Transverse colon (tissue), 4 donors: ENCODE measurements around the gene NDUFA12. TPM values are rescaled to one million over a fixed set of nuclear protein-coding genes. Genes with fewer than 3 reads are reported as not detected.

Experiments used
- DNase-seq: peaks from one replicate; pipeline ENCODE4 v3.0.0-alpha.2; 2019
- H3K27ac ChIP-seq, 4 donors: fragments of 200-600 bp; sonication (generic); 2 replicates each; pipeline ENCODE4 v1.5.1; 2016 to 2018; ENCODE audit warnings: inconsistent platforms in 4 of 4
- H3K27me3 ChIP-seq: fragments of 200-600 bp; sonication (generic); 2 replicates; pipeline ENCODE4 v1.5.1; 2017; ENCODE audit warnings: inconsistent platforms
- H3K36me3 ChIP-seq, 4 donors: fragments of 200-600 bp; sonication (generic); 2 replicates each; pipeline ENCODE4 v1.5.1; 2017 to 2019; ENCODE audit warnings: inconsistent platforms in 4 of 4
- H3K4me1 ChIP-seq, 4 donors: fragments of 200-600 bp; sonication (generic); 2 replicates each; pipeline ENCODE4 v1.5.1; 2017 to 2020; ENCODE audit warnings: inconsistent platforms in 4 of 4
- H3K4me3 ChIP-seq, 4 donors: fragments of 200-600 bp; sonication (generic); 1 replicate in 1 of 4; 2 replicates in 3 of 4; pipeline versions ENCODE4 v1.5.1 to v1.6.1; 2017 to 2019; ENCODE audit warnings: inconsistent platforms in 4 of 4
- H3K9me3 ChIP-seq, 2 donors: fragments of 200-600 bp; sonication (generic); 2 replicates each; pipeline ENCODE4 v1.5.1; 2017 to 2019; ENCODE audit warnings: inconsistent platforms in 2 of 2
- EP300 ChIP-seq: sonication (generic); formaldehyde crosslinking; IDR thresholded peaks from one replicate; pipeline ENCODE4 v1.6.1; 2017; ENCODE audit warnings: antibody characterized with exemption, low read depth
- POLR2A ChIP-seq: fragments of 450-650 bp; IDR thresholded peaks from one replicate; pipeline ENCODE4 v1.6.1; 2016; ENCODE audit warnings: antibody characterized with exemption, mild to moderate bottlenecking, moderate library complexity
- POLR2AphosphoS5 ChIP-seq, 3 donors: sonication (generic); formaldehyde crosslinking; IDR thresholded peaks; one replicate each; pipeline ENCODE4 v1.6.1; 2016; ENCODE audit warnings: antibody characterized with exemption in 3 of 3
- WGBS, 2 donors: methylation state at CpG; one replicate each; pipeline ENCODE4 v1.1.5; 2018; ENCODE audit warnings: low coverage in 1 of 2; 5-methylcytosine and 5-hydroxymethylcytosine counted together
- in situ Hi-C, 4 donors: fragments of 200-750 bp; cut with MboI; loops; one replicate each; pipeline versions ENCODE4 v1.15.0 to v1.15.1; 2017; ENCODE audit warnings: low sequenced_read_pairs in 3 of 4, low pct_ligation_motif_present in 1 of 4, low pct_unique_long_range_greater_than_20kb in 1 of 4
- intact Hi-C: fragments of 100-400 bp; cut with DNase I; formaldehyde crosslinking; loops from one replicate; pipeline ENCODE4 v1.15.1; 2023; ENCODE audit warnings: low total_unique reads
- total RNA-seq, 4 donors: library from RNA; depleted of rRNA; stranded (reverse); fragments of >200 nt; gene quantifications; one replicate each; pipeline ENCODE4 v1.1.0, GENCODE V29; 2016
- TF ChIP-seq, protein P1 (sequence below), 5 experiments: fragments of 200-600 bp in 3 of 5; fragments of 450-650 bp in 2 of 5; sonication (generic) in 3 of 5; IDR thresholded peaks; 1 replicate in 2 of 5; 2 replicates in 3 of 5; pipeline ENCODE4 v1.5.1; 2016 to 2017; ENCODE audit warnings: antibody characterized with exemption in 5 of 5, inconsistent platforms in 3 of 5, mild to moderate bottlenecking in 2 of 5, moderate library complexity in 1 of 5

The NDUFA12 gene
- total RNA-seq, 4 donors from 2014 or later, result 4.4 to 155 (median 69.2) TPM

DNA sequence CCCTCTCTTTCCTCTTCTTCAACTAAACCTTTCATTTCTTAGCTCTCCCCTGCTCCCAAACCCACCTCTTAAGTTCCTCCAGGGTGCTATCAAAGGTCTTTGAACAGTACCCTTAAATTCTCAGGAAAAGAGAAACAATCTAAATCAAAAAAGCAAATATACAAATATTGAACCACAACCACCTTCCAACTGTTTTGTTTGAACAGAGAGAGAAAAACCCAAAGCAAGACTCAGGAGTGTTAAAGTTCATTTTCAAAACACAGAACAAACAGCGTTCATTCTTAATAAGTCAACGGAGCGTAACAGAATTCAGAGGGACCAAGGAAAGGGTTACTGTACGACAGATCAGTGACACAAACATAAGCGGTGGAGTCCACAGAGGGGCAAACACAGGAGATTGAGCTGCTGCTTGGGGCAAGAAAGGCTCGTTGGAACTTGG, 73.3 kb downstream of the NDUFA12 start:
- in situ Hi-C loops, result no loop called here
- intact Hi-C loops, result no loop called here
- DNase-seq, result no peak
- no peak overlapping the region for H3K27ac ChIP-seq
- H3K36me3 ChIP-seq, result no peaks in the 10 kb centered on the region
- no peaks in the 10 kb centered on the region for H3K4me1 ChIP-seq
- TF ChIP-seq EP300 (no peak), POLR2A (no peak), POLR2AphosphoS5 (IDR thresholded peaks at IDR 0.05) (no peak)
- TF ChIP-seq, protein P1, sequence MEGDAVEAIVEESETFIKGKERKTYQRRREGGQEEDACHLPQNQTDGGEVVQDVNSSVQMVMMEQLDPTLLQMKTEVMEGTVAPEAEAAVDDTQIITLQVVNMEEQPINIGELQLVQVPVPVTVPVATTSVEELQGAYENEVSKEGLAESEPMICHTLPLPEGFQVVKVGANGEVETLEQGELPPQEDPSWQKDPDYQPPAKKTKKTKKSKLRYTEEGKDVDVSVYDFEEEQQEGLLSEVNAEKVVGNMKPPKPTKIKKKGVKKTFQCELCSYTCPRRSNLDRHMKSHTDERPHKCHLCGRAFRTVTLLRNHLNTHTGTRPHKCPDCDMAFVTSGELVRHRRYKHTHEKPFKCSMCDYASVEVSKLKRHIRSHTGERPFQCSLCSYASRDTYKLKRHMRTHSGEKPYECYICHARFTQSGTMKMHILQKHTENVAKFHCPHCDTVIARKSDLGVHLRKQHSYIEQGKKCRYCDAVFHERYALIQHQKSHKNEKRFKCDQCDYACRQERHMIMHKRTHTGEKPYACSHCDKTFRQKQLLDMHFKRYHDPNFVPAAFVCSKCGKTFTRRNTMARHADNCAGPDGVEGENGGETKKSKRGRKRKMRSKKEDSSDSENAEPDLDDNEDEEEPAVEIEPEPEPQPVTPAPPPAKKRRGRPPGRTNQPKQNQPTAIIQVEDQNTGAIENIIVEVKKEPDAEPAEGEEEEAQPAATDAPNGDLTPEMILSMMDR (IDR thresholded peaks at IDR 0.05), result no peak
- WGBS, 2 donors, result 38 to 60% methylated on average over 6 of the region's 6 CpGs
- H3K9me3 ChIP-seq, result no peaks in the 10 kb centered on the region
- H3K4me3 ChIP-seq, result no peak overlapping the region
- H3K27me3 ChIP-seq, result no peaks in the 10 kb centered on the region

DNA sequence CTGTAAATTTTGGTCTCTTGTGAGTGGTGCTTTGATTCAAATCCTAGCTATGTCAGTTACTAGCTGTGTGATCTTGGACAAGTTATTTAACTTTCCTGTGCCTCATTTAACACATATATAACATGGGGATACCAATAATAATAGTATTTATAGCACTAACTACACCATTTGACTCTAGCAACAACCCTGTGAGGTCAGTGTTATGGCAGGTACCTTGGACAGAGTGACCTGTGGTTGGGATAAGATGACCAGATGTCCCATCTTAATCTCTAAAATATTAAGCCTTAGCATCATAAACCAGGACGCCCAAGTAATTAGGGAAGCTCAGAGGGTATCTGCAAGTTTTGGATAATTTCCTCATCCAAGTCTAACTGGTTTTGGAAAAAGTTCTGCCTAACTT, 73.7 kb downstream of the NDUFA12 start:
- no peak for DNase-seq
- Histone ChIP-seq H3K36me3 (no peaks in the 10 kb centered on the region), H3K27me3 (no peaks in the 10 kb centered on the region), H3K4me1 (no peaks in the 10 kb centered on the region), H3K27ac (no peak overlapping the region), H3K4me3 (no peak overlapping the region), H3K9me3 (no peaks in the 10 kb centered on the region)
- in situ Hi-C loops (no loop called here), intact Hi-C loops (no loop called here)
- TF ChIP-seq EP300, result no peak
- TF ChIP-seq POLR2A, result no peak
- TF ChIP-seq POLR2AphosphoS5 (IDR thresholded peaks at IDR 0.05), result no peak
- TF ChIP-seq, protein P1 (IDR thresholded peaks at IDR 0.05), result no peak
- 57 to 89% methylated on average over 1 of the region's 1 CpG for WGBS, 2 donors

DNA sequence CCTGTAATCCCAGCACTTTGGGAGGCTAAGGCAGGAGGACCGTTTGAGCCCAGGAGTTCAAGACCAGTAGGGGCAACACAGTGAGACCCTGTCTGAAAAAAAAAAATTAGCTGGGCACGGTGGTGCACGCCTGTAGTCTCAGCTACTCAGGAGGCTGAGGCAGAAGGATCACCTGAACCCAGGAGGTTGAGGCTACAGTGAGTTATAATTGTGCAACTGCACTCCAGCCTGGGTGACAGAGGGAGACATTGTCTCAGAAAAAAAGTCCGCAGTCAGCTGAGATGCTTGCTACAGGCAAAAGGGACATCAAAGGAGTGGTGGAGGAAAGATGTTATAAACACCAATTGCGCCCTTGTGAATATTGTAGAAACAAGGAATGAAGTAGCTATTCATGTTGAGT, 77.8 kb downstream of the NDUFA12 start:
- Histone ChIP-seq H3K9me3 (no peaks in the 10 kb centered on the region), H3K27me3 (no peaks in the 10 kb centered on the region), H3K4me3 (no peak overlapping the region), H3K36me3 (no peaks in the 10 kb centered on the region), H3K27ac (no peak overlapping the region), H3K4me1 (no peaks in the 10 kb centered on the region)
- no peak for TF ChIP-seq POLR2A
- TF ChIP-seq, protein P1 (IDR thresholded peaks at IDR 0.05), result no peak
- no peak for TF ChIP-seq POLR2AphosphoS5 (IDR thresholded peaks at IDR 0.05)
- WGBS, 2 donors, result 89 to 90% methylated on average over 4 to 5 of the region's 5 CpGs
- in situ Hi-C loops, result no loop called here
- no peak for DNase-seq
- intact Hi-C loops, result no loop called here

DNA sequence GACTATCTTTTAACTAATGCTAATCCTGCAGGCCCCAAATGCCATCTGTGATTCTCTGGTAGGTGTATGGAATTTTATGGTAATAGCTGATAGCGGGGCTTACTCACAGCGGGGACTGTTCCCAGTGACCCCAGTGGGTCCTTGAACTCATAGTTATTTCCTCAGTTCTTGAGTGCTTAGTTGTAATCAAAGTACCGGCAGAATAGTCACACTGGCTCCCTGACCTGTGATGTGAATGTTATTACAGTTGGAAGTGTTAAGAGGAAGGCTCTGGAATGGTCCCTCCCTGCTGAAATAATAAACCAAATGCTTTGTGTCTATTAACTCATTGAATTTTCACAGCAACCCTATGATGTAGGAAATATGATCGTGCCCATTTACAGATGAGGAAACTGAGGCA, 78.3 kb downstream of the NDUFA12 start:
- H3K4me3 ChIP-seq, result no peak overlapping the region
- DNase-seq, result no peak
- TF ChIP-seq, protein P1 (IDR thresholded peaks at IDR 0.05), result no peak
- TF ChIP-seq POLR2AphosphoS5 (IDR thresholded peaks at IDR 0.05) (no peak), POLR2A (no peak), EP300 (no peak)
- intact Hi-C loops, result no loop called here
- in situ Hi-C loops, result no loop called here
- no peaks in the 10 kb centered on the region for H3K36me3 ChIP-seq
- H3K4me1 ChIP-seq, result no peaks in the 10 kb centered on the region
- H3K27ac ChIP-seq, result no peak overlapping the region
- H3K9me3 ChIP-seq, result no peaks in the 10 kb centered on the region
- no peaks in the 10 kb centered on the region for H3K27me3 ChIP-seq
- 52 to 89% methylated on average over 2 to 4 of the region's 4 CpGs for whole genome bisulfite sequencing, 2 donors
